Small intestine (tissue), 16 donors: ENCODE results near the gene STX8. TPM values are rescaled to one million over a fixed set of nuclear protein-coding genes. Genes with fewer than 3 reads are reported as not detected.
"Not testable (repeated sequence)": the region's sequence is repeated elsewhere in the genome, so short reads cannot be mapped to it uniquely, and the experiment has no call there.

Experiments
- DNase-seq, 2 donors: peaks; one replicate each; pipeline versions ENCODE4 v3.0.0 to v3.0.0-alpha.2; 2013
- FAIRE-seq: peaks from 2 replicates; lab custom pipeline; 2012; peaks lifted over from hg19 to GRCh38; lab: Jason Lieb, UNC
- H3K27ac ChIP-seq, 3 donors: one replicate each; pipeline ENCODE4 v1.5.1; 2013; ENCODE audit warnings: low read length in 2 of 3, mild to moderate bottlenecking in 2 of 3, control low read depth in 1 of 3, inconsistent platforms in 1 of 3, low read depth in 1 of 3, moderate library complexity in 1 of 3
- H3K27me3 ChIP-seq, 3 donors: one replicate each; pipeline ENCODE4 v1.6.1; 2013; ENCODE audit warnings: low read length in 3 of 3, inconsistent platforms in 1 of 3; ENCODE audit not compliant: control insufficient read depth in 3 of 3, insufficient read depth in 3 of 3
- H3K36me3 ChIP-seq, 3 donors: one replicate each; pipeline ENCODE4 v1.6.1; 2013; ENCODE audit warnings: low read length in 3 of 3, inconsistent platforms in 1 of 3, low read depth in 1 of 3, mild to moderate bottlenecking in 1 of 3, moderate library complexity in 1 of 3; ENCODE audit not compliant: control insufficient read depth in 3 of 3, insufficient read depth in 2 of 3
- H3K4me1 ChIP-seq, 3 donors: one replicate each; pipeline ENCODE4 v1.6.1; 2013; ENCODE audit warnings: low read length in 2 of 3, inconsistent platforms in 1 of 3, low read depth in 1 of 3, mild to moderate bottlenecking in 1 of 3, moderate library complexity in 1 of 3; ENCODE audit not compliant: control insufficient read depth in 3 of 3, insufficient read depth in 2 of 3
- H3K4me3 ChIP-seq, 3 donors: one replicate each; pipeline ENCODE4 v1.5.1; 2013; ENCODE audit warnings: low read length in 3 of 3, control low read depth in 1 of 3, inconsistent platforms in 1 of 3, low read depth in 1 of 3, mild to moderate bottlenecking in 1 of 3, moderate library complexity in 1 of 3
- H3K9me3 ChIP-seq, 2 donors: one replicate each; pipeline ENCODE4 v1.6.1; 2013; ENCODE audit warnings: low read depth in 1 of 2, low read length in 1 of 2; ENCODE audit not compliant: control insufficient read depth in 2 of 2, insufficient read depth in 1 of 2
- WGBS, 3 donors: extraction: QIAGEN DNeasy Blood & Tissue Kit; methylation state at CpG; one replicate each; pipeline ENCODE4 v1.1.7; 2013; 5-methylcytosine and 5-hydroxymethylcytosine counted together
- long read RNA-seq, 10 donors: transcript quantifications; one replicate each; lab custom pipeline, GENCODE V29; 2026
- polyA plus RNA-seq, 4 donors: library from polyadenylated mRNA; stranded (reverse) in 3 of 4; unstranded in 1 of 4; fragments of 200-250 nt in 3 of 4; fragments of 120-200 nt in 1 of 4; gene quantifications; one replicate each; pipeline versions ENCODE4 v1.2.1 to v1.2.3, GENCODE V29; 2013
- donor health status: healthy with polysubstance abuse.
- donor health status: control.
- donor health status: control.
- donor health status: Bipolar disorder and iron deficiency.
- donor health status: healthy.

STX8 gene
- 10 to 100 TPM; 35.3 to 72.2 (median 51.8) TPM for polyA plus RNA-seq
- long read RNA-seq, donor 1, result 0 reads
- long read RNA-seq, donor 2, transcript STX8-201 (8 exons, 1,246 nt), result major isoform, 11 of 11 reads
- long read RNA-seq, donor 2, partial matches to known transcripts, result 0 of 11 reads
- long read RNA-seq, donor 2, other reads (novel, unspliced or antisense), result 0 of 11 reads
- long read RNA-seq, donor 3, transcript STX8-201 (8 exons, 1,246 nt), result major isoform, 8 of 18 reads
- long read RNA-seq, donor 3, partial matches to known transcripts, result 7 of 18 reads
- long read RNA-seq, donor 3, other reads (novel, unspliced or antisense), result 0 of 18 reads
- long read RNA-seq, donor 4, result 0 reads
- long read RNA-seq, donor 5, partial matches to known transcripts, result 0 of 2 reads
- long read RNA-seq, donor 5, other reads (novel, unspliced or antisense), result 0 of 2 reads
- long read RNA-seq, donor 6, transcript STX8-201 (8 exons, 1,246 nt), result major isoform, 10 of 10 reads
- long read RNA-seq, donor 6, partial matches to known transcripts, result 0 of 10 reads
- long read RNA-seq, donor 6, other reads (novel, unspliced or antisense), result 0 of 10 reads
- long read RNA-seq, donor 7, transcript STX8-201 (8 exons, 1,246 nt), result major isoform, 35 of 48 reads
- long read RNA-seq, donor 7, partial matches to known transcripts, result 11 of 48 reads
- long read RNA-seq, donor 7, other reads (novel, unspliced or antisense), result 0 of 48 reads
- long read RNA-seq, donor 8, partial matches to known transcripts, result 0 of 2 reads
- long read RNA-seq, donor 8, other reads (novel, unspliced or antisense), result 0 of 2 reads
- long read RNA-seq, donor 9, partial matches to known transcripts, result 0 of 4 reads
- long read RNA-seq, donor 9, other reads (novel, unspliced or antisense), result 0 of 4 reads
- long read RNA-seq, donor 10, transcript STX8-201 (8 exons, 1,246 nt), result major isoform, 20 of 29 reads
- long read RNA-seq, donor 10, partial matches to known transcripts, result 7 of 29 reads
- long read RNA-seq, donor 10, other reads (novel, unspliced or antisense), result 0 of 29 reads

- WGBS, 3 donors, result 1% methylated on average over 42 of the region's 42 CpGs
- Histone ChIP-seq H3K4me1 (peaks cover 0 to 6% (median 0%) of the 10 kb centered on the region in 3 donors), H3K4me3 (peak within 1 kb of the TSS; percentile 77 to 96 (median 91)), H3K9me3 (no peaks in the 10 kb centered on the region), H3K27ac (peak within 1 kb of the TSS in 2 of 3 donors; percentile 27 to 63), H3K36me3 (peaks cover 0 to 2% (median 0%) of the 10 kb centered on the region in 3 donors), H3K27me3 (no peaks in the 10 kb centered on the region)
- DNase-seq, result peak; percentile 81 to 94
- no peak for FAIRE-seq
Observed at GRCh38 chr17:9575381-9576101, at the start of gene STX8. Gene STX8 (minus strand): TSS chr17:9575820. CDS start chr17:9575808, 12 bp downstream.

GRCh38 chr17:9622961-9623360, 47.3 kb upstream of the STX8 start:
- no peaks in the 10 kb centered on the region for H3K36me3 ChIP-seq
- DNase-seq (no peak), FAIRE-seq (no peak)
- H3K4me1 ChIP-seq, result no peaks in the 10 kb centered on the region
- no peak overlapping the region for H3K4me3 ChIP-seq
- no peak overlapping the region for H3K27ac ChIP-seq
- H3K27me3 ChIP-seq, result peaks cover 0 to 1% (median 0%) of the 10 kb centered on the region in 3 donors
- peaks cover 0 to 9% of the 10 kb centered on the region in 2 donors for H3K9me3 ChIP-seq

GRCh38 chr17:9615486-9615885, 39.9 kb upstream of the STX8 start:
- FAIRE-seq (no peak), DNase-seq (no peak)
- Histone ChIP-seq H3K4me3 (no peak overlapping the region), H3K27me3 (no peaks in the 10 kb centered on the region), H3K27ac (no peak overlapping the region), H3K9me3 (no peaks in the 10 kb centered on the region), H3K36me3 (no peaks in the 10 kb centered on the region), H3K4me1 (no peaks in the 10 kb centered on the region)
- WGBS, 3 donors, result 34 to 49% (median 46%) methylated on average over 2 of the region's 2 CpGs

- no peaks in the 10 kb centered on the region for H3K4me1 ChIP-seq
- no peak overlapping the region for H3K27ac ChIP-seq
- no peaks in the 10 kb centered on the region for H3K36me3 ChIP-seq
- H3K9me3 ChIP-seq, result no peaks in the 10 kb centered on the region
- DNase-seq (no peak), FAIRE-seq (no peak)
- 68 to 77% (median 74%) methylated on average over 9 of the region's 9 CpGs for WGBS, 3 donors
- no peak overlapping the region for H3K4me3 ChIP-seq
- H3K27me3 ChIP-seq, result no peaks in the 10 kb centered on the region
Observed at GRCh38 chr17:9612006-9612405, 36.4 kb upstream of the STX8 start.

GRCh38 chr17:9611557-9611956, 35.9 kb upstream of the STX8 start:
- Histone ChIP-seq H3K4me1 (no peaks in the 10 kb centered on the region), H3K27ac (no peak overlapping the region), H3K27me3 (no peaks in the 10 kb centered on the region), H3K36me3 (no peaks in the 10 kb centered on the region), H3K4me3 (no peak overlapping the region), H3K9me3 (no peaks in the 10 kb centered on the region)
- 48 to 69% (median 60%) methylated on average over 2 of the region's 2 CpGs for WGBS, 3 donors
- DNase-seq, result no peak
- FAIRE-seq, result no peak

- 75 to 79% (median 78%) methylated on average over 5 of the region's 5 CpGs for WGBS, 3 donors
- FAIRE-seq, result not testable (repeated sequence)
Observed at GRCh38 chr17:9607058-9607457, 31.4 kb upstream of the STX8 start.

GRCh38 chr17:9606453-9606852, 30.8 kb upstream of the STX8 start:
- no peak overlapping the region for H3K4me3 ChIP-seq
- no peak overlapping the region for H3K27ac ChIP-seq
- no peaks in the 10 kb centered on the region for H3K4me1 ChIP-seq
- 86 to 87% (median 87%) methylated on average over 6 of the region's 6 CpGs for WGBS, 3 donors
- H3K36me3 ChIP-seq, result no peaks in the 10 kb centered on the region
- DNase-seq, result no peak
- no peak for FAIRE-seq
- no peaks in the 10 kb centered on the region for H3K9me3 ChIP-seq
- H3K27me3 ChIP-seq, result no peaks in the 10 kb centered on the region

More at GRCh38 chr17:9607058-9607457, 31.4 kb upstream of the STX8 start:
- H3K27ac ChIP-seq, H3K27me3 ChIP-seq, H3K4me3 ChIP-seq, H3K9me3 ChIP-seq, DNase-seq, H3K4me1 ChIP-seq, H3K36me3 ChIP-seq: not testable (repeated sequence)

GRCh38 chr17:9604583-9604982, 29.0 kb upstream of the STX8 start:
- H3K4me3 ChIP-seq, H3K27me3 ChIP-seq, H3K9me3 ChIP-seq, H3K36me3 ChIP-seq, H3K4me1 ChIP-seq, H3K27ac ChIP-seq, FAIRE-seq, DNase-seq: not testable (repeated sequence)
- 81 to 87% (median 86%) methylated on average over 5 of the region's 5 CpGs for WGBS, 3 donors
